ENCODE results near the gene CNTNAP2.

GRCh38 chr7:146412781-146413180, 296.2 kb downstream of the CNTNAP2 start:
- TF ChIP-seq POLR2A (IDR thresholded peaks at IDR 0.05; ENCODE audit: control extremely low read depth in 1 of 2, low read depth in 2 of 2, low read length in 2 of 2), result no peak
- no peak for TF ChIP-seq CTCF (IDR thresholded peaks at IDR 0.05; ENCODE audit: control extremely low read depth in 1 of 3, insufficient read depth in 1 of 3, low read depth in 1 of 3, low read length in 3 of 3)
- no peak for TF ChIP-seq CBX8 (IDR thresholded peaks at IDR 0.05; ENCODE audit: borderline replicate concordance, low read depth, low read length)
- no peak for TF ChIP-seq FOSL1 (IDR thresholded peaks at IDR 0.05; ENCODE audit: insufficient read depth, low read depth, low read length)
- TF ChIP-seq EP300 (IDR thresholded peaks at IDR 0.05; ENCODE audit: borderline replicate concordance in 1 of 2, low read depth in 2 of 2, low read length in 2 of 2), result no peak
- no peak for TF ChIP-seq CREB1 (IDR thresholded peaks at IDR 0.05)
- no peak for TF ChIP-seq MAFK (IDR thresholded peaks at IDR 0.05; ENCODE audit: low read depth, low read length)
